ENCODE data around the gene MRPS12. TPM values are rescaled to one million over a fixed set of nuclear protein-coding genes. Genes with fewer than 3 reads are reported as not detected.
"Not testable (repeated sequence)": the region's sequence is repeated elsewhere in the genome, so short reads cannot be mapped to it uniquely, and the experiment has no call there.

MRPS12 gene
- total RNA-seq, 1 donor from 2014 or later, result 74.9 TPM

GRCh38 chr19:38958301-38958700 lies 27.6 kb downstream of the MRPS12 start:
- no peak for DNase-seq (ENCODE audit: low read depth)
- no peak overlapping the region for H3K4me3 ChIP-seq (ENCODE audit: low read depth, low read length)
- TF ChIP-seq, protein P1, sequence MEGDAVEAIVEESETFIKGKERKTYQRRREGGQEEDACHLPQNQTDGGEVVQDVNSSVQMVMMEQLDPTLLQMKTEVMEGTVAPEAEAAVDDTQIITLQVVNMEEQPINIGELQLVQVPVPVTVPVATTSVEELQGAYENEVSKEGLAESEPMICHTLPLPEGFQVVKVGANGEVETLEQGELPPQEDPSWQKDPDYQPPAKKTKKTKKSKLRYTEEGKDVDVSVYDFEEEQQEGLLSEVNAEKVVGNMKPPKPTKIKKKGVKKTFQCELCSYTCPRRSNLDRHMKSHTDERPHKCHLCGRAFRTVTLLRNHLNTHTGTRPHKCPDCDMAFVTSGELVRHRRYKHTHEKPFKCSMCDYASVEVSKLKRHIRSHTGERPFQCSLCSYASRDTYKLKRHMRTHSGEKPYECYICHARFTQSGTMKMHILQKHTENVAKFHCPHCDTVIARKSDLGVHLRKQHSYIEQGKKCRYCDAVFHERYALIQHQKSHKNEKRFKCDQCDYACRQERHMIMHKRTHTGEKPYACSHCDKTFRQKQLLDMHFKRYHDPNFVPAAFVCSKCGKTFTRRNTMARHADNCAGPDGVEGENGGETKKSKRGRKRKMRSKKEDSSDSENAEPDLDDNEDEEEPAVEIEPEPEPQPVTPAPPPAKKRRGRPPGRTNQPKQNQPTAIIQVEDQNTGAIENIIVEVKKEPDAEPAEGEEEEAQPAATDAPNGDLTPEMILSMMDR (conservative IDR thresholded peaks at IDR 0.05; ENCODE audit: low read depth, low read length), result no peak

GRCh38 chr19:38959618-38960017 lies 28.9 kb downstream of the MRPS12 start:
- no peak for DNase-seq (ENCODE audit: low read depth)
- TF ChIP-seq, protein P1 (conservative IDR thresholded peaks at IDR 0.05; ENCODE audit: low read depth, low read length), result no peak

DNA sequence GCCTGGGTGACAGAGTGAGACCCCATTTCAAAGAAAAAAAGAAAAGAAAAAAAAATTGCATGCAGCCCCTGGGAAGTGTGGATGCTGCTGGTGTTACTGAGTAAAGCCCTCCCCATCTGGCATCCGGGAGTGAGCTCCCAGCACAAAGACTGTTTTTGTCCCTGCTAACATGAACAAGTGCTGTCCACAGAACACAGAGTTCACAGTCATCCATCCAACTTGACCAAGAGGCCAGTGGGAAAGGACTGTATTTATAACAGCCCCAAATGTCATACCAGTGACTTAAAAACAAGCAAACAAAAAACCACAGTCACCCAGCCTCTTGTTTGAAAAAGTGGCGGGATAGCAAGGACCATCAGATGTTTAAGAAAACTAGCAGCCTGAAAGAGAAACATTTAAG lies 34.0 kb downstream of the MRPS12 start:
- no peak for DNase-seq (ENCODE audit: low read depth)
- H3K4me3 ChIP-seq (ENCODE audit: low read depth, low read length), result no peak overlapping the region
- TF ChIP-seq, protein P1 (conservative IDR thresholded peaks at IDR 0.05; ENCODE audit: low read depth, low read length), result no peak

More at GRCh38 chr19:38959618-38960017, 28.9 kb downstream of the MRPS12 start:
- H3K4me3 ChIP-seq (ENCODE audit: low read depth, low read length), result no peak overlapping the region

GRCh38 chr19:38966149-38966548 lies 35.4 kb downstream of the MRPS12 start:
- H3K4me3 ChIP-seq (ENCODE audit: low read depth, low read length); DNase-seq (ENCODE audit: low read depth): not testable (repeated sequence)

DNA sequence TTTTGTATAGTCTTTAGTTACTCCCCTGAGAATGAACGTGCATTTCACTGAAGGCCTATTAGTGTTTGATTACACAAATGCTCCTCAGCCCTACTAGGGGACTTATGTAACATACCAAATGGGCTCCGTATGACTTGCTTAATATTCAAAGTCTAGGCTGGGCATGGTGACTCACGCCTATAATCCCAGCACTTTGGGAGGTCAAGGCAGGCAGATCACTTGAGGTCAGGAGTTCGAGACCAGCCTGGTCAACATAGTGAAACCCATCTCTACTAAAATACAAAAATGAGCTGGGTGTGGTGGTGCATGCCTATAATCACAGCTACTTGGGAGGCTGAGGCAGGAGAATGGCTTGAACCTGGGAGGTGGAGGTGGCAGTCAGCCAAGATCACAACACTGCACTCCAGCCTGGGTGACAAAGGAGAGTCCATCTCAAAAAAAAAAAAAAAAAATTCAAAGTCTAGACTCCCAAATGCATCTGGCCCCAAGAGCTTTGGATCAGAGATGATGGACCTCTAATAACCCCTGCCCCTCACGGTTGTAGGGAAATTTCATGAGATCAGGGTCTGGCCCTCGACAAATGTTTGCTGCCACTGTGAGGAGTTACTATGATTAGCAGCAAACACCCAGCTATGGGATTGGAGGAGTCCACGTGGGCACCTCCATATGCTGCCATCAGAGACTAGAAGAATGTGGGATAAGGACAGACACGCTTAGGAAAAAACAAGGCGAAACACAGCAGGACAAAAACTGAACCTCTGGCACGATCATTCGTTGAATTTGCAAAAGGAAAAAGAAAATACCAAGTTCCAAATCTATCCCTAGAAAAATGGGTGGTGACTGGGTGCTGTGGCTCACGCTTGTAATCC lies 40.2 kb downstream of the MRPS12 start:
- TF ChIP-seq, protein P1 (conservative IDR thresholded peaks at IDR 0.05; ENCODE audit: low read depth, low read length), result no peak
- no peak for DNase-seq (ENCODE audit: low read depth)
- H3K4me3 ChIP-seq (ENCODE audit: low read depth, low read length), result no peak overlapping the region

- no peak overlapping the region for H3K4me3 ChIP-seq (ENCODE audit: low read depth, low read length)
- TF ChIP-seq, protein P1 (conservative IDR thresholded peaks at IDR 0.05; ENCODE audit: low read depth, low read length), result no peak
- no peak for DNase-seq (ENCODE audit: low read depth)
Observed at GRCh38 chr19:38971672-38972071, 40.9 kb downstream of the MRPS12 start.

DNA sequence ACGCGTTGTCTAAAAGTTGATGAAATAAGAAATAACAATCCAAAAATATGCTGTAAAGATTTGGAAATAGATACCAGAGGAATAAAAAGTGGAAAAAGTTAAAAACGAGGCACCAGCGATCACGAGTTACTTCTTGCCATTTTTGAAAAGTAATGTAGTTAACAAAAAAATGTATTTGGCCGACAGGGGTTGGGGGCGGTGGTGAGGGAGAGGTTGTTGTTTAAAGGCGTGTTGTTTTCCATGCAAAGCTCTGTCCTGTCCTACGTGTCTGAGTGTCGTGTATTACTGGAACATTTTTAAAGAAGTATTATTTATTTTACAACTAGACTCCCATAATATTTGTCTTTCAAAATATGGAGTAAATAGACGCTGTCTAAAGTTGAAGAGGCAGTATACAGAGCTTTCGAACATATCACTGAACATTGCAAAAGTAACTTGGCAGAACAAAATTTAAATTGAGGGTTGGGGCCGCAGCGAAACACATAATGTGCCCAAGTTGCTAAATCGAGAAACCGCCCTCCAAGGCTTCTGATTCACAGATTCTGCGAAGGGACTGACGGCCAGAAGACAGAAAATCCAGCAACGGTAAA lies 44.0 kb downstream of the MRPS12 start:
- peak overlapping the region; percentile 89 for H3K4me3 ChIP-seq (ENCODE audit: low read depth, low read length)
- TF ChIP-seq, protein P1 (conservative IDR thresholded peaks at IDR 0.05; ENCODE audit: low read depth, low read length), result no peak
- DNase-seq (ENCODE audit: low read depth), result no peak
